Muscle of leg (tissue), 9 donors: ENCODE measurements around the gene CD300H. TPM values are rescaled to one million over a fixed set of nuclear protein-coding genes. Genes with fewer than 3 reads are reported as not detected.

Source experiments
- polyA plus RNA-seq, 8 donors: library from polyadenylated mRNA; unstranded; fragments of 120-200 nt; gene quantifications; one replicate each; pipeline versions ENCODE4 v1.2.1 to v1.2.3, GENCODE V29; 2013; ENCODE audit warnings: inconsistent platforms in 1 of 8, low replicate concordance in 1 of 8; ENCODE audit not compliant: insufficient read length in 8 of 8, insufficient read depth in 1 of 8
- total RNA-seq: library from RNA; stranded (reverse); fragments of 120-200 nt; gene quantifications from one replicate; pipeline ENCODE4 v1.2.4, GENCODE V29; 2013

Gene CD300H
- total and polyA plus RNA-seq, 9 donors: 0.27 to 0.28 TPM; not detected in 7

Other genes starting within 250 kb of the CD300H start
- gene KIF19, start 241.3 kb downstream of the CD300H start, total RNA-seq: 1.6 TPM
- gene KIF19, start 241.3 kb downstream of the CD300H start, polyA plus RNA-seq: 1 to 10 TPM in 7 of 8 donors, under 1 TPM in 1; 0.74 to 2.5 (median 1.7) TPM
- not detected for gene BTBD17, start 205.6 kb downstream of the CD300H start, total RNA-seq
- gene BTBD17, start 205.6 kb downstream of the CD300H start, polyA plus RNA-seq: under 1 TPM in 6 of 8 donors, not detected in 2; 0.06 to 0.28 (median 0.11) TPM
- 0.04 TPM for gene GPR142, start 200.0 kb downstream of the CD300H start, total RNA-seq
- under 1 TPM in 6 of 8 donors, not detected in 2; 0.13 to 0.28 (median 0.20) TPM for gene GPR142, start 200.0 kb downstream of the CD300H start, polyA plus RNA-seq
- gene GPRC5C, start 135.4 kb downstream of the CD300H start, total RNA-seq: 56.0 TPM
- 10 to 100 TPM; 16.2 to 37.5 (median 32.3) TPM for gene GPRC5C, start 135.4 kb downstream of the CD300H start, polyA plus RNA-seq
- 2.5 TPM for gene CD300A, start 100.9 kb downstream of the CD300H start, total RNA-seq
- 1 to 10 TPM; 1.7 to 4.0 (median 2.4) TPM for gene CD300A, start 100.9 kb downstream of the CD300H start, polyA plus RNA-seq
- gene CD300LB, start 36.0 kb downstream of the CD300H start, total RNA-seq: 0.04 TPM
- under 1 TPM; 0.07 to 0.35 (median 0.19) TPM for gene CD300LB, start 36.0 kb downstream of the CD300H start, polyA plus RNA-seq
- 0.31 TPM for gene CD300C, start 21.4 kb downstream of the CD300H start, total RNA-seq
- under 1 TPM; 0.29 to 0.75 (median 0.44) TPM for gene CD300C, start 21.4 kb downstream of the CD300H start, polyA plus RNA-seq
- not detected for gene CD300LD, start 24.8 kb upstream of the CD300H start, total RNA-seq
- gene CD300LD, start 24.8 kb upstream of the CD300H start, polyA plus RNA-seq: not detected
- 0.09 TPM for gene CD300E, start 56.2 kb upstream of the CD300H start, total RNA-seq
- gene CD300E, start 56.2 kb upstream of the CD300H start, polyA plus RNA-seq: under 1 TPM; 0.07 to 0.49 (median 0.17) TPM
- gene CD300LF, start 145.4 kb upstream of the CD300H start, total RNA-seq: 0.22 TPM
- under 1 TPM; 0.21 to 0.65 (median 0.47) TPM for gene CD300LF, start 145.4 kb upstream of the CD300H start, polyA plus RNA-seq
- gene RAB37, start 169.7 kb upstream of the CD300H start, total RNA-seq: 0.53 TPM
- gene RAB37, start 169.7 kb upstream of the CD300H start, polyA plus RNA-seq: 1 to 10 TPM in 5 of 8 donors, under 1 TPM in 3; 0.80 to 1.7 (median 1.1) TPM
- 3.5 TPM for gene NHERF1, start 181.1 kb upstream of the CD300H start, total RNA-seq
- gene NHERF1, start 181.1 kb upstream of the CD300H start, polyA plus RNA-seq: 10 to 100 TPM in 2 of 8 donors, 1 to 10 TPM in 6; 5.3 to 24.4 (median 8.2) TPM
- 34.0 TPM for gene NAT9, start 208.8 kb upstream of the CD300H start, total RNA-seq
- gene NAT9, start 208.8 kb upstream of the CD300H start, polyA plus RNA-seq: 10 to 100 TPM; 35.3 to 48.6 (median 37.7) TPM